Measurements from ENCODE around the gene RPA1.
"Not testable (repeated sequence)": the region's sequence is repeated elsewhere in the genome, so short reads cannot be mapped to it uniquely, and the experiment has no call there.

RPA1 gene

DNA sequence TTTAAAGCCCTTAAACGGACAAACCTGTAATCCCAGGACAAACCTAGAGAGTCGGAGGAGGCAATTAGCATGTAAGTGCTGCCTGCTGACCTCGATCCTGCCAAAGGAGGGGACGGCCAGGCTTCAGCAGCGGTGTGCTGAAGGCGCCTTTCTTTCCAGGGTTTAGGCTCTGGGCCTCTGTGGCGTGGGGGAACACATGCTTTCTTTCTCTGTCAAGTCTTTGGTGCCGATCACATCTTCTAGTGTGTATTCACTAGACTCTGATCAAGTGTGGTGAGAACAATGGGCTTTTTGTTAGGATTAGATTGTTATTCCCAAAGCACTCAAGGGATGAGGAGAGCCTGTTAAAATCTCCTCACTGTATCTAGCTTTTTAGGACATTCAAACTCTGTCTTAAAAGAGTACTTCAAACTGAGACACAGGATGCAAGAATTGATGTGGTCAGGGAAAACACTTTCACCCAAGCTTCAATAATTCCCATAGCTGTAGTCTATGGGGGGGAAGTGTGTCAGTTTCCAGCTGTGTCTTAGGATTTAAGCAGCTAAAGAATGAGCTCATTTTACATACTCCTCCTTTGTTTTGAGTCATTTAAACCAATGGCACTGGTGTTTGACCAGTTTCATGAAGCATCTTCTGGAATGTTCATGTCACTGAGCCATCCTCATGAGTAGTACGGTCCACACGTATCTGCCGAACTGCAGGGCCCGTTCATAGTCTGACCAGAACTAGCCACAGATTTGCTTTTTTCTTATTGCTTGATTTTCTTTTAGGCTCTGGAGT lies 51.2 kb downstream of the RPA1 start:
- no peak for DNase-seq (ENCODE audit: low read depth)

DNA sequence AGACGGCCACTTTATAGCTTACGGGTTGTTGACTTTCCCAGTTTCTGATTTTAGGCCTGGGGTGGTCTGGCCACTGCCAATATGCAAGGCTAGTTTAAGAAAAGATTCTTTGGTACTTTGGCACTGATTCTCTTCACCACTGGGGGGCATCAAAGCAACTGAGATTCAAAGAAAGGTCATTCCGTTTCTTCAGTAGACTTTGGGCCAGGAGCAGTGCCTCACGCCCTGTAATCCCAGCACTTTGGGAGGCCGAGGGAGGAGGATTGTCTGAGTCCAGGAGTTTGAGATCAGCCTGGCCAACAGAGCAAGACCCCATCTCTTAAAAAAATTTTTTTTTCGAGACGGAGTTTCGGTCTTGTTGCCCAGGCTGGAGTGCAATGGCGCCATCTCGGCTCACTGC lies 53.0 kb downstream of the RPA1 start:
- DNase-seq (ENCODE audit: low read depth), result no peak

- DNase-seq (ENCODE audit: low read depth), result no peak
Observed at GRCh38 chr17:1883536-1883935, 53.7 kb downstream of the RPA1 start.

- no peak for DNase-seq (ENCODE audit: low read depth)
Observed at GRCh38 chr17:1888741-1889140, 58.9 kb downstream of the RPA1 start.

DNA sequence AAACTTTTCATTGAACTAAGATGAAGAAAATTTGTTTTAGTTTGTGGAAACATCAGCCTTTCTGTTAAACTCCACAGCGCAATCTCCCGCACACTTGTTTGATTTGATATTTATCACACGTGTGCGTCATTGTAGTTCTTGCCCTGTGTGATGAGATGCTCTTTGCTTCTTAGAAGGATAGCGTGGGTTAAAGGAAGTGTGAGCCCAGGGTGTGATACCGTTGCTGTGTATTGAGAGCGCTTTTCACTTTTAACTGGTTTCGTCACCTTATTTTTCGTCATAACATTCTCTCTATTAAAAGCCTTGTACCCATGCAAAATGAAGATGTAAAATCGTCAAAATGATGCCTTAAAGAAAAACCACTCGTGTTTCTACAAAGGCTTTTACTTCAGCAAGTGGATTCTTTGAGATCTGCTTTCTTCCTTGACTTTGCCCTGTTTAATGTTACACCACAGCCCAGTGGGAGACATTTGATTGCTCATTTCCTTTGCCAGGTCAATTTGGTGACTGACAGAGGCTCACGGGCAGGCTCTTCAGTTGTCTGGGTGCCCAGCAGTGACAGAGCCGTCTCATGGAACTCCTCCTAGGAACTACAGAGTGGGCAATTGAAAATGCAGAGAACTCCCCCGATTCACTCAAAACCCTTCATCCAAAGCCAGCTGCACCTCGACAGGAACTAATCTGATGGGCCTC lies 61.1 kb downstream of the RPA1 start:
- no peak for DNase-seq (ENCODE audit: low read depth)

DNA sequence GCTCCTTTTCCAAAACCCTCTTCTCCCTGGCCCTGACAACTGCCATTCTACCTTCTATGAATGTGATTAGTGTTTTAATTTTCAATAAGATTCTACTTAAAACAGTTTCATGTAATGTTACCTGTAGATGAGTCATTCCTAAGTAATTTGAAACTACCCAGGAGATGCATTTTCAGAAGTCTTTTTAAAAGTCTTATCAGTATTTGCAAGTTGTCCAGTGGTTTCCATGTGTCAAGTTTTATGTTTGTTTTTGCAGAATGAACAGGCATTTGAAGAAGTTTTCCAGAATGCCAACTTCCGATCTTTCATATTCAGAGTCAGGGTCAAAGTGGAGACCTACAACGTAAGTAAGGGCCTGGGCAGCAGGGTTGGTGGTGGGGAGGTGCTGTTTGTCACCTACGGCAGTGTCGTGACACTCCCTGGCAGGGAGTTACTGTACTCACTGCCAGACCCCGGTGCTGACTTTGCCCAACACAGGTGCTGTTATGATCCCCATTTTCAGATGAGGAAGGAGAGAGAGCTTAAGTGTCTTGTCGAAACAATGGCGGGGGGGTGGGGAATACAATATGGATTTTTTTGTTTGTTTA lies 65.0 kb downstream of the RPA1 start:
- DNase-seq (ENCODE audit: low read depth), result no peak

GRCh38 chr17:1895479-1895878 lies 65.7 kb downstream of the RPA1 start:
- not testable (repeated sequence) for DNase-seq (ENCODE audit: low read depth)

- no peak for DNase-seq (ENCODE audit: low read depth)
Observed at GRCh38 chr17:1896243-1897104, 66.7 kb downstream of the RPA1 start.

- DNase-seq (ENCODE audit: low read depth), result no peak
Observed at GRCh38 chr17:1897105-1897656, 67.4 kb downstream of the RPA1 start.

DNA sequence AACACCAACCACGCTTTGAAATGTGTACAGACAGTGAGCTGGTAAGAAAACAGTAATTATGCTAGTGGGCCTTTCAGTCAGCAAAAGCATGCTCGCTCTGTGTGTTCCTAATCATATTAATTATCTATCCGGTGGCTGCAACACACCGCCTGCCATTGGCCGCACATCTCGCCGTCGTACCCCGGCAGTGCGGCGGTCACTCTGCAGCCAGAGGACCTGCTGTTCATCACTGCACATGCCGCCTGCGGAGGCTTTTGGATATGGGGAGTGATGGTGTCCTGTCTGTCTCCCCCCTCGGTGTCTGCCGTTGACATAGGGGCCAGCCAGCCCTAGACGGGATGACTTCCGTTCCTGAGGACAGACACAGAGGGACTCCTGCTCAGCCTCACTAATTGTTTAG lies 68.5 kb downstream of the RPA1 start:
- no peak for DNase-seq (ENCODE audit: low read depth)

DNA sequence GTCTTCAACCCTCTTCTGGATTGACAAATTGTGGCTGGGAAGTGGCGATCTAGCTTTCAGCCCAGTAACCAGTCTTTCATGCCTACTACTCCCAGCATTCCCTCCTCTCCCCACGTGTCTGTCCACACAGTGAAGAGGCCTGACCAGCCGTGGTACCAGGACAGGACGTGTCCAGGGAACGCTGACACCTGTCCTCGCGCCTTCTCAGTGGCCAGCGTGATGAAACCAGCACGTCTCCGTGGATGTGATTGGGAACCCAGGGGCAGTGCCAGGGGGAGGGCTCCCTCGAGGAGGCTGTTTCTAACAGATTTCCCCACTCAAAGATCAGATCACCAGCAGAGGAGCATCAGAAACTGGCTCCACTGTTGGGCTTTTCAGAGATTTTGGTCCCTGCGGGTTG lies 69.1 kb downstream of the RPA1 start:
- no peak for DNase-seq (ENCODE audit: low read depth)

DNA sequence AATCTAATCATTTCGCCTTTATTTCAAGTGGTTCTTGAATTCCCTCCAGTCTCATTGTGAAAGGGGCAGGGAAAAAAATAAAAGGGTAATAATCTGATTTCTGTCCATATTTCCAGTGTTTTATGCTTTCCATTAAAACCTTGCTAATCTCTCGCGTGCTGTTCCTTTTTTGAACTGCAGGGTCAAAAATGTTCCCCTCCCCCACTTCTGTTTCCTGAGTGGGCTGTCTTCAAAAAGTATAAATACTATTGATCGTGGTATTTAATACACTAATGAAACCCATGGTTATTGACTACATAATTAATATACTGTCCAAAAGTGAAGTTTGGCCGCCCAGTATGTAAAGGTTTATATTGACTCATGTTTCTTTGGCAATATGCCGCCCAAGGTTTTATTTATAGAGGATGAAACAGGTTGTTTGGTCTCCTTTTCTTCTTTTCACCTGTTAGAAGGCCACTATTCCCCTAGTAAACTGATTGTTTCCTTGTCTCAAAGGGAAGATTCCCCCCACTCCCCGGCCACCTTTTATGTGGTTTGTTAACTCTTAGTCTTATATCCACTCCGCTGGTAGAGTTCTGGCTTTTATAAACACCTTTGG lies 69.7 kb downstream of the RPA1 start:
- DNase-seq (ENCODE audit: low read depth), result no peak

DNA sequence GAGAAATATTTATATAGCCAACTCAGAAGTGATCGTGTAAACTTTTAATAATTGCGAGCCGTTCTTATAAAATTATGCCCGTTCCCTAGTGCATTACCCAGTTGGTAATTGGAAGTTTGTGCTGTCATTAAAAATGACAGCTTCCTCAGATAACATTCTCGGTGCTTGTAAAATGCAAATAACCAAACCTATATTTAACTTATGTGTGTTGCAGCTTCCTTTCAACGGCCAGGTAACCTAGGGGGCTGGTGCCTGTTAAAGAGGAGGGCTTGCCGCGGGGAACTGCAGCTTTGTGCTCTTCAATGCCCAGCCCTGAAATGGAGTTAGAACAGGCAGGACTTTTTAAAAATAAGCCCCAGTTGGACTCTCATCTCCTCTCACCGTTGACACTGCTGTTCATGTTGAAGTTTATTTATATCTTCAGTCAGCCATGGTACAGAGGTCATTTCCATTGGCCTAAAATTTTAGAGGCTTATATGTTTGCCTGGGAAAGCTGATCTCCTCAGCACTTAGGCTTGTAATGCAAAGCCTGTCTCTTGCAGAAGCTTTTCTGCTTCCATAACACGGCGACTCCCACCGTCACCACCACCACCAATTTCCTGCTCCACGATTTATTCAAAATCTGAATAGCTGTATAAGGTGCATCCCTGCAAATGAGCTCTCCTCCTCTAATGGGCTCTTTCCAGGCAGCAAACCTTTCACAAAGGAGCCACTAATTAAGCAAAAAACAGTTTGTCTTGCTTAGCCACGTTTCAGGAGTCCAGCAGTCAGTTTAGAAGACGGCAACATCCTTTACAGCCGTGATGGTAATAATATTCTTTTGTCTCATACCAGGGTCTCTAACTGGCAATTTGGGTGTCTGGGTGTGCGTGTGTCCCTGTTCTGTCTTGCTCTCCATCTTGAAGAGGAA lies 74.7 kb downstream of the RPA1 start:
- DNase-seq (ENCODE audit: low read depth), result no peak

- DNase-seq (ENCODE audit: low read depth), result no peak
Observed at GRCh38 chr17:1905190-1905913, 75.5 kb downstream of the RPA1 start.

DNA sequence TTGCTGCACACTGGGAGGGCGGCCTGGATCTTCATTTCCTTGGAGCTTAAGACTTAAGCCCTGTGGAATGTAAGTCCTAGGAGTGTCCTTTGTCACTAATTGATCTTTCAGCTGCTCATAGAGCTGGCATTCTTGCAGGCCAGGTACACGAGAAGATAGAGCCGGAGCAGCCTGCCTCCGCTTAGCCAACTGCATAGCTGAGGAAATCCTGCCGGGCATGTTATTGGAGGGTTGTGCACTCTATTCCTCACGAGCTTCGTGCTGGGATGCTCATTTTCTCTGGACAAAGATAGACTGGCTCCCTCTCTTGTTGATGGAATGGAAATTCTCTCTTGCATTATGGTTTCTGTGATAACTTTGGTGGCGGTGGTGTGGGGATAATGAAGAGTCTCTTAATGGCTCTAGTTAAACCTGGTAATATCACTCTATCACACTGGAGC lies 76.9 kb downstream of the RPA1 start:
- DNase-seq (ENCODE audit: low read depth), result no peak

- DNase-seq (ENCODE audit: low read depth), result no peak
Observed at GRCh38 chr17:1907216-1907631, 77.4 kb downstream of the RPA1 start.

GRCh38 chr17:1907909-1908698 lies 78.3 kb downstream of the RPA1 start:
- DNase-seq (ENCODE audit: low read depth), result no peak

- DNase-seq (ENCODE audit: low read depth), result no peak
Observed at GRCh38 chr17:1908699-1909309, 79.0 kb downstream of the RPA1 start.

GRCh38 chr17:1909985-1910384 lies 80.2 kb downstream of the RPA1 start:
- no peak for DNase-seq (ENCODE audit: low read depth)

All from stimulated activated CD8-positive, alpha-beta memory T cell treated with anti-CD3 and anti-CD28 coated beads, Interleukin-12 subunit alpha, Interleukin-12 subunit beta, amount 100 ng/mL, for 4 hours (primary cell).